Liver (tissue), 9 donors: ENCODE results near the gene ROM1. TPM values are rescaled to one million over a fixed set of nuclear protein-coding genes. Genes with fewer than 3 reads are reported as not detected.
"Not testable (repeated sequence)": the region's sequence is repeated elsewhere in the genome, so short reads cannot be mapped to it uniquely, and the experiment has no call there.

Experiments used
- DNase-seq: peaks from one replicate; pipeline ENCODE4 v3.0.0-alpha.2; 2017; ENCODE audit warnings: low spot score
- H3K27ac ChIP-seq, 2 donors: one replicate each; pipeline ENCODE4 v1.7.0; 2013; ENCODE audit warnings: inconsistent platforms in 2 of 2, low read length in 2 of 2, control low read depth in 1 of 2, low read depth in 1 of 2, mild to moderate bottlenecking in 1 of 2
- H3K27me3 ChIP-seq, 4 donors: one replicate each; pipeline versions ENCODE4 v1.6.1 to v1.7.0; 2013; ENCODE audit warnings: low read length in 3 of 4, inconsistent platforms in 1 of 4, mild to moderate bottlenecking in 1 of 4, moderate library complexity in 1 of 4; ENCODE audit not compliant: control insufficient read depth in 4 of 4, insufficient read depth in 4 of 4
- H3K36me3 ChIP-seq, 4 donors: one replicate each; pipeline versions ENCODE4 v1.6.1 to v1.7.0; 2013; ENCODE audit warnings: low read length in 3 of 4, mild to moderate bottlenecking in 3 of 4, low read depth in 1 of 4, moderate library complexity in 1 of 4; ENCODE audit not compliant: control insufficient read depth in 4 of 4, insufficient read depth in 3 of 4
- H3K4me1 ChIP-seq, 4 donors: one replicate each; pipeline versions ENCODE4 v1.6.1 to v1.7.0; 2013; ENCODE audit warnings: low read length in 3 of 4, mild to moderate bottlenecking in 3 of 4, moderate library complexity in 1 of 4; ENCODE audit not compliant: control insufficient read depth in 4 of 4, insufficient read depth in 4 of 4
- H3K4me3 ChIP-seq, 3 donors: one replicate each; pipeline versions ENCODE4 v1.6.1 to v1.7.0; 2013; ENCODE audit warnings: low read length in 3 of 3, control low read depth in 1 of 3, low read depth in 1 of 3, mild to moderate bottlenecking in 1 of 3
- H3K9ac ChIP-seq, 2 donors: one replicate each; pipeline ENCODE4 v1.7.0; 2013; ENCODE audit warnings: low read length in 2 of 2, mild to moderate bottlenecking in 2 of 2, moderate library complexity in 2 of 2, control low read depth in 1 of 2, low read depth in 1 of 2
- H3K9me3 ChIP-seq, 4 donors: one replicate each; pipeline versions ENCODE4 v1.6.1 to v1.7.0; 2013; ENCODE audit warnings: low read length in 3 of 4; ENCODE audit not compliant: control insufficient read depth in 4 of 4
- EGR1 ChIP-seq, 2 donors: IDR thresholded peaks; 2 replicates each; pipeline ENCODE4 v1.6.1; 2016 to 2018; ENCODE audit warnings: antibody characterized with exemption in 2 of 2, low read depth in 2 of 2
- FOXA1 ChIP-seq: IDR thresholded peaks from 2 replicates; pipeline ENCODE4 v1.6.1; 2016; ENCODE audit warnings: antibody characterized with exemption
- FOXA2 ChIP-seq: IDR thresholded peaks from 2 replicates; pipeline ENCODE4 v1.6.1; 2016; ENCODE audit warnings: antibody characterized with exemption
- GABPA ChIP-seq, 2 donors: IDR thresholded peaks in 1 of 2; conservative IDR thresholded peaks in 1 of 2; 2 replicates each; pipeline ENCODE4 v1.6.1; 2016; ENCODE audit warnings: antibody characterized with exemption in 2 of 2, mild to moderate bottlenecking in 1 of 2, moderate library complexity in 1 of 2
- HNF4A ChIP-seq, 2 donors: conservative IDR thresholded peaks; 2 replicates each; pipeline ENCODE4 v1.6.1; 2016; ENCODE audit warnings: antibody characterized with exemption in 2 of 2, mild to moderate bottlenecking in 2 of 2
- HNF4G ChIP-seq: IDR thresholded peaks from 2 replicates; pipeline ENCODE4 v1.6.1; 2016; ENCODE audit warnings: antibody characterized with exemption
- JUND ChIP-seq, 2 donors: IDR thresholded peaks; 2 replicates each; pipeline ENCODE4 v1.6.1; 2016; ENCODE audit warnings: antibody characterized with exemption in 2 of 2
- NR2F2 ChIP-seq: IDR thresholded peaks from 2 replicates; pipeline ENCODE4 v1.6.1; 2016; ENCODE audit warnings: antibody characterized with exemption
- RAD21 ChIP-seq, 2 donors: IDR thresholded peaks; 2 replicates each; pipeline ENCODE4 v1.6.1; 2016; ENCODE audit warnings: antibody characterized with exemption in 2 of 2, mild to moderate bottlenecking in 2 of 2
- RXRA ChIP-seq, 2 donors: IDR thresholded peaks; 2 replicates each; pipeline ENCODE4 v1.6.1; 2017 to 2018; ENCODE audit warnings: antibody characterized with exemption in 2 of 2, mild to moderate bottlenecking in 1 of 2
- SP1 ChIP-seq: IDR thresholded peaks from 2 replicates; pipeline ENCODE4 v1.6.1; 2018; ENCODE audit warnings: antibody characterized with exemption, mild to moderate bottlenecking
- TAF1 ChIP-seq: conservative IDR thresholded peaks from 2 replicates; pipeline ENCODE4 v1.6.1; 2016; ENCODE audit warnings: antibody characterized with exemption, mild to moderate bottlenecking
- YY1 ChIP-seq: IDR thresholded peaks from 2 replicates; pipeline ENCODE4 v1.6.1; 2016; ENCODE audit warnings: antibody characterized with exemption, mild to moderate bottlenecking
- WGBS: extraction: QIAGEN DNeasy Blood & Tissue Kit; methylation state at CpG from one replicate; pipeline ENCODE4 v1.1.7; 2013; 5-methylcytosine and 5-hydroxymethylcytosine counted together
- polyA plus RNA-seq, 2 donors: library from polyadenylated mRNA; stranded (reverse) in 1 of 2; unstranded in 1 of 2; fragments of 200-250 nt in 1 of 2; fragments of >200 nt in 1 of 2; fragmentation: Nextera tagmentation in 1 of 2; extraction: Ambion mirVana in 1 of 2; gene quantifications; one replicate each; pipeline versions ENCODE4 v1.2.1 to v1.2.3, GENCODE V29; 2013 to 2015
- total RNA-seq, 2 donors: library from RNA; depleted of rRNA; stranded (reverse); fragments of >200 nt; gene quantifications; one replicate each; pipeline ENCODE4 v1.2.3, GENCODE V29; 2014
- TF ChIP-seq, protein P1 (sequence below): IDR thresholded peaks from 2 replicates; pipeline ENCODE4 v1.6.1; 2016; ENCODE audit warnings: antibody characterized with exemption
- TF ChIP-seq, protein P2 (sequence below): IDR thresholded peaks from 2 replicates; pipeline ENCODE4 v1.6.1; 2016; ENCODE audit warnings: antibody characterized with exemption, mild to moderate bottlenecking
- TF ChIP-seq, protein P3 (sequence below): fragments of 150-350 bp; IDR thresholded peaks from 2 replicates; pipeline ENCODE4 v1.5.1; 2017; ENCODE audit warnings: improper control_type of control experiment, low read depth, low read length; ENCODE audit not compliant: missing input control
- TF ChIP-seq, protein P4 (sequence below): IDR thresholded peaks from 2 replicates; pipeline ENCODE4 v1.6.1; 2016; ENCODE audit warnings: antibody characterized with exemption
- TF ChIP-seq, protein P5 (sequence below): IDR thresholded peaks from 2 replicates; pipeline ENCODE4 v1.6.1; 2016; ENCODE audit warnings: antibody characterized with exemption
- donor health status: healthy.
- donor health status: healthy.
- donor health status: healthy.
- donor health status: healthy.
- donor health status: healthy.

ROM1 gene
- total and polyA plus RNA-seq, 4 donors: 0.84 to 3.9 (median 1.1) TPM

DNA sequence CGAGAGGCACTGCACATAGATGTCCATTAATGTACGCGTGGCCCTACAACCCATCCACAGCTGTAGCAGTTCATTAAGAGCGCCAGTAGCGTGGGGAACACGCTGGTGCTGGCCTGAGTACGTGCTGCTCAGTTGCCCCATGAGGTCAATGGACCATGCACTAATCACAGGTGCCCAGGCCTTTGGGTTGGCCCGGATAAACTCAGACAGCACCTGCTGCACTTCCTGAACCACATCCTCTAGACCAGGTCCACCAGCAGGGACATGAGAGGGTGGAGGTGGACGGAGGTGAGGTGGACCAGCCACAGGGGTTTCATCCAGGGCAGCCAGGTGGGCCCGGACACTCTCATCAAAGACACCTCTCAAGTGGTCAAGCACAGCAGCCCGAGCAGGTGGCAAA lies 36.4 kb downstream of the ROM1 start:
- Histone ChIP-seq H3K9me3 (no peaks in the 10 kb centered on the region), H3K4me1 (peaks cover 6 to 39% (median 37%) of the 10 kb centered on the region in 4 donors), H3K27me3 (no peaks in the 10 kb centered on the region), H3K27ac (no peak overlapping the region), H3K36me3 (peaks cover 0 to 12% (median 4%) of the 10 kb centered on the region in 4 donors), H3K4me3 (no peak overlapping the region), H3K9ac (no peak overlapping the region)
- WGBS: 88% methylated on average over 11 of the region's 11 CpGs
- no peak for DNase-seq
- TF ChIP-seq, protein P1, sequence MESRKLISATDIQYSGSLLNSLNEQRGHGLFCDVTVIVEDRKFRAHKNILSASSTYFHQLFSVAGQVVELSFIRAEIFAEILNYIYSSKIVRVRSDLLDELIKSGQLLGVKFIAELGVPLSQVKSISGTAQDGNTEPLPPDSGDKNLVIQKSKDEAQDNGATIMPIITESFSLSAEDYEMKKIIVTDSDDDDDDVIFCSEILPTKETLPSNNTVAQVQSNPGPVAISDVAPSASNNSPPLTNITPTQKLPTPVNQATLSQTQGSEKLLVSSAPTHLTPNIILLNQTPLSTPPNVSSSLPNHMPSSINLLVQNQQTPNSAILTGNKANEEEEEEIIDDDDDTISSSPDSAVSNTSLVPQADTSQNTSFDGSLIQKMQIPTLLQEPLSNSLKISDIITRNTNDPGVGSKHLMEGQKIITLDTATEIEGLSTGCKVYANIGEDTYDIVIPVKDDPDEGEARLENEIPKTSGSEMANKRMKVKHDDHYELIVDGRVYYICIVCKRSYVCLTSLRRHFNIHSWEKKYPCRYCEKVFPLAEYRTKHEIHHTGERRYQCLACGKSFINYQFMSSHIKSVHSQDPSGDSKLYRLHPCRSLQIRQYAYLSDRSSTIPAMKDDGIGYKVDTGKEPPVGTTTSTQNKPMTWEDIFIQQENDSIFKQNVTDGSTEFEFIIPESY: no peak
- TF ChIP-seq, protein P2, sequence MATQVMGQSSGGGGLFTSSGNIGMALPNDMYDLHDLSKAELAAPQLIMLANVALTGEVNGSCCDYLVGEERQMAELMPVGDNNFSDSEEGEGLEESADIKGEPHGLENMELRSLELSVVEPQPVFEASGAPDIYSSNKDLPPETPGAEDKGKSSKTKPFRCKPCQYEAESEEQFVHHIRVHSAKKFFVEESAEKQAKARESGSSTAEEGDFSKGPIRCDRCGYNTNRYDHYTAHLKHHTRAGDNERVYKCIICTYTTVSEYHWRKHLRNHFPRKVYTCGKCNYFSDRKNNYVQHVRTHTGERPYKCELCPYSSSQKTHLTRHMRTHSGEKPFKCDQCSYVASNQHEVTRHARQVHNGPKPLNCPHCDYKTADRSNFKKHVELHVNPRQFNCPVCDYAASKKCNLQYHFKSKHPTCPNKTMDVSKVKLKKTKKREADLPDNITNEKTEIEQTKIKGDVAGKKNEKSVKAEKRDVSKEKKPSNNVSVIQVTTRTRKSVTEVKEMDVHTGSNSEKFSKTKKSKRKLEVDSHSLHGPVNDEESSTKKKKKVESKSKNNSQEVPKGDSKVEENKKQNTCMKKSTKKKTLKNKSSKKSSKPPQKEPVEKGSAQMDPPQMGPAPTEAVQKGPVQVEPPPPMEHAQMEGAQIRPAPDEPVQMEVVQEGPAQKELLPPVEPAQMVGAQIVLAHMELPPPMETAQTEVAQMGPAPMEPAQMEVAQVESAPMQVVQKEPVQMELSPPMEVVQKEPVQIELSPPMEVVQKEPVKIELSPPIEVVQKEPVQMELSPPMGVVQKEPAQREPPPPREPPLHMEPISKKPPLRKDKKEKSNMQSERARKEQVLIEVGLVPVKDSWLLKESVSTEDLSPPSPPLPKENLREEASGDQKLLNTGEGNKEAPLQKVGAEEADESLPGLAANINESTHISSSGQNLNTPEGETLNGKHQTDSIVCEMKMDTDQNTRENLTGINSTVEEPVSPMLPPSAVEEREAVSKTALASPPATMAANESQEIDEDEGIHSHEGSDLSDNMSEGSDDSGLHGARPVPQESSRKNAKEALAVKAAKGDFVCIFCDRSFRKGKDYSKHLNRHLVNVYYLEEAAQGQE: no peak
- no peak for TF ChIP-seq JUND (IDR thresholded peaks at IDR 0.05)
- TF ChIP-seq, protein P3, sequence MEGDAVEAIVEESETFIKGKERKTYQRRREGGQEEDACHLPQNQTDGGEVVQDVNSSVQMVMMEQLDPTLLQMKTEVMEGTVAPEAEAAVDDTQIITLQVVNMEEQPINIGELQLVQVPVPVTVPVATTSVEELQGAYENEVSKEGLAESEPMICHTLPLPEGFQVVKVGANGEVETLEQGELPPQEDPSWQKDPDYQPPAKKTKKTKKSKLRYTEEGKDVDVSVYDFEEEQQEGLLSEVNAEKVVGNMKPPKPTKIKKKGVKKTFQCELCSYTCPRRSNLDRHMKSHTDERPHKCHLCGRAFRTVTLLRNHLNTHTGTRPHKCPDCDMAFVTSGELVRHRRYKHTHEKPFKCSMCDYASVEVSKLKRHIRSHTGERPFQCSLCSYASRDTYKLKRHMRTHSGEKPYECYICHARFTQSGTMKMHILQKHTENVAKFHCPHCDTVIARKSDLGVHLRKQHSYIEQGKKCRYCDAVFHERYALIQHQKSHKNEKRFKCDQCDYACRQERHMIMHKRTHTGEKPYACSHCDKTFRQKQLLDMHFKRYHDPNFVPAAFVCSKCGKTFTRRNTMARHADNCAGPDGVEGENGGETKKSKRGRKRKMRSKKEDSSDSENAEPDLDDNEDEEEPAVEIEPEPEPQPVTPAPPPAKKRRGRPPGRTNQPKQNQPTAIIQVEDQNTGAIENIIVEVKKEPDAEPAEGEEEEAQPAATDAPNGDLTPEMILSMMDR: no peak
- no peak for TF ChIP-seq FOXA1
- TF ChIP-seq FOXA2: no peak
- no peak for TF ChIP-seq HNF4G
- no peak for TF ChIP-seq TAF1
- no peak for TF ChIP-seq YY1
- TF ChIP-seq RXRA (IDR thresholded peaks at IDR 0.05): no peak
- no peak for TF ChIP-seq RAD21 (IDR thresholded peaks at IDR 0.05)
- TF ChIP-seq, protein P4, sequence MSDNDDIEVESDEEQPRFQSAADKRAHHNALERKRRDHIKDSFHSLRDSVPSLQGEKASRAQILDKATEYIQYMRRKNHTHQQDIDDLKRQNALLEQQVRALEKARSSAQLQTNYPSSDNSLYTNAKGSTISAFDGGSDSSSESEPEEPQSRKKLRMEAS: no peak
- no peak for TF ChIP-seq NR2F2
- TF ChIP-seq HNF4A (conservative IDR thresholded peaks at IDR 0.05): no peak
- no peak for TF ChIP-seq SP1
- TF ChIP-seq, protein P5, sequence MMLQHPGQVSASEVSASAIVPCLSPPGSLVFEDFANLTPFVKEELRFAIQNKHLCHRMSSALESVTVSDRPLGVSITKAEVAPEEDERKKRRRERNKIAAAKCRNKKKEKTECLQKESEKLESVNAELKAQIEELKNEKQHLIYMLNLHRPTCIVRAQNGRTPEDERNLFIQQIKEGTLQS: no peak
- no peak for TF ChIP-seq EGR1 (IDR thresholded peaks at IDR 0.05; ENCODE audit: low read depth in 2 of 2)
- TF ChIP-seq GABPA (IDR thresholded peaks at IDR 0.05 in 1 of 2, conservative IDR thresholded peaks at IDR 0.05 in 1 of 2): no peak

DNA sequence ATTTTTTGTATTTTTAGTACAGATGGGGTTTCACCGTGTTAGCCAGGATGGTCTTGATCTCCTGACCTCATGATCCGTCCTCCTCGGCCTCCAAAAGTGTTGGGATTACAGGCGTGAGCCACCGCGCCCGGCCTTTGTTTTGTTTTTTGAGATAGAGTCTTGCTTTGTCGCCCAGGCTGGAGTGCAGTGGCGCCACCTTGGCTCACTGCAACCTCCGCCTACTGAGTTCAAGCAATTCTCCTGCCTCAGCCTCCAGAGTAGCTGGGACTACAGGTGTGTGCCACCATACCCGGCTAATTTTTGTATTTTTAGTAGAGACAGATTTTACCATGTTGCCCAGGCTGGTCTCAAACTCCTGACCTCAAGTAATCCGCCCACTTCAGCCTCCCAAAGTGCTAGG lies 37.2 kb downstream of the ROM1 start:
- H3K27ac ChIP-seq, H3K9me3 ChIP-seq, H3K27me3 ChIP-seq, H3K9ac ChIP-seq, DNase-seq, H3K4me3 ChIP-seq: not testable (repeated sequence)
- Histone ChIP-seq H3K4me1 (peaks cover 6 to 35% (median 31%) of the 10 kb centered on the region in 4 donors), H3K36me3 (peaks cover 0 to 12% (median 4%) of the 10 kb centered on the region in 4 donors)
- 95% methylated on average over 12 of the region's 12 CpGs for WGBS
